HG03280 (cell line): ENCODE data around the gene MBD3.
A peak's percentile ranks its signal among the peaks of the same experiment; 100 is the strongest.
"Not testable (repeated sequence)": the region's sequence is repeated elsewhere in the genome, so short reads cannot be mapped to it uniquely, and the experiment has no call there.

Experiments
- ATAC-seq: cut with Tn5 transposase; IDR thresholded peaks from one replicate; pipeline ENCODE4 v1.9.1; 2021; ENCODE audit warnings: mild to moderate bottlenecking, moderate library complexity; ENCODE audit not compliant: unreplicated experiment

MBD3 gene, protein sequence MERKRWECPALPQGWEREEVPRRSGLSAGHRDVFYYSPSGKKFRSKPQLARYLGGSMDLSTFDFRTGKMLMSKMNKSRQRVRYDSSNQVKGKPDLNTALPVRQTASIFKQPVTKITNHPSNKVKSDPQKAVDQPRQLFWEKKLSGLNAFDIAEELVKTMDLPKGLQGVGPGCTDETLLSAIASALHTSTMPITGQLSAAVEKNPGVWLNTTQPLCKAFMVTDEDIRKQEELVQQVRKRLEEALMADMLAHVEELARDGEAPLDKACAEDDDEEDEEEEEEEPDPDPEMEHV

DNA sequence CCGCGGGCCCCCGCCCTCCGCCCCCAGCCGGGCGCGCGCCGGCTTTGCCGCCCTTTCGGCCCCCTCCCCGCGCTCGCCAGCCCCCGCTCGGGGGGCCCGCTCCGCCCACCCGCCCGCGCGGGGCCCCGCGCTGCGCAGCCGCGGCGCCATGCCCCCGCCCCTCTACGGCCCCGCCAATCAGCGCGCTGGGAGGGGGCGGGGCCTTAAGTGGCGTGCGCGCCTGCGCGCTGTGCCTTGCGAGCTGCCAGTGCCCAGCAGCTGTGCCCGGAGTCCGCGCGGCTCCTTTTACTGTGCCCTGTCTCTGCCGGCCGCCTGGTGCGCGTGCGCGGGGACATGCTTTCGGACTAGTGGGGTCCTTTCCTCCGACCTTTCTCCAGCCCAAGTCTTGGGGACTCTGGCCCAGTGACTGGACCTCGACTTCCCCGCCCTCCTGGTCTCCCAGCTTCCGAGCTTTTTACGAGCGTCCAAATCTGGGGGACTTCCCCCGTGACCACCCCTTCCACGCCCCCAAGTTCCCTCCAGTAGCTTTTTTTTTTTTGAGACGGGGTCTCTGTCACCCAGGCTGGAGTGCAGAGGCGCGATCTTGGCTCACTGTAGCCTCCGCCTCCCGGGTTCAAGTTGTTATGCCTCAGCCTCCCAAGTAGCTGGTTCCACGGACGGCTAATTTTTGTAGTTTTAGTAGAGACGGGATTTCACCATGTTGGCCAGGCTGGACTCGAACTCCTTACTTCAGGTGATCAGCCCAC lies at the start of gene MBD3:
MBD3 (minus strand) TSS at position 111 of the 746 bp plus-strand sequence. CDS start 234 bp downstream, outside the sequence.
- ATAC-seq = peak; percentile 73

DNA sequence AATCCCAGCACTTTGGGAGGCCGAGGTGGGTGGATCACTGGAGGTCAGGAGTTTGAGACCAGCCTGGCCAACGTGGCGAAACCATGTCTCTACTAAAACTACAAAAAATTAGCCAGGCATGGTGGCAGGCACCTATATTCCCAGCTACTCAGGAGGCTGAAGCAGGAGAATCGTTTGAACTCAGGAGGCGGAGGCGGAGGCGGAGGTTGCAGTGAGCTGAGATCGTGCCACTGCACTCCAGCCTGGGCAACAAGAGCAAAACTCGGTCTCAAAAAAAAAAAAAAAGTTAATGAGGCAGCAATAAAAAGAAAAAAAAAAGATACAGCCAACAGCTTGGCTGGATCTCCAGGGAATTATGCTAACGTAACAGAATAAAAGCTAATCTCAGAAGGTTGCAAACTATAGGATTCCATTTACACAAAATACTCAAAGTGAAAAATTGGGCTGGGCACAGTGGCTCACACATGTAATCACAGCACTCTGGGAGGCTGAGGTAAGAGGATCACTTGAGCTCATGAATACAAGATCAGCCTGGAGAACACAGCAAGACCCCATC lies 48.3 kb upstream of the MBD3 start:
- ATAC-seq = not testable (repeated sequence)

DNA sequence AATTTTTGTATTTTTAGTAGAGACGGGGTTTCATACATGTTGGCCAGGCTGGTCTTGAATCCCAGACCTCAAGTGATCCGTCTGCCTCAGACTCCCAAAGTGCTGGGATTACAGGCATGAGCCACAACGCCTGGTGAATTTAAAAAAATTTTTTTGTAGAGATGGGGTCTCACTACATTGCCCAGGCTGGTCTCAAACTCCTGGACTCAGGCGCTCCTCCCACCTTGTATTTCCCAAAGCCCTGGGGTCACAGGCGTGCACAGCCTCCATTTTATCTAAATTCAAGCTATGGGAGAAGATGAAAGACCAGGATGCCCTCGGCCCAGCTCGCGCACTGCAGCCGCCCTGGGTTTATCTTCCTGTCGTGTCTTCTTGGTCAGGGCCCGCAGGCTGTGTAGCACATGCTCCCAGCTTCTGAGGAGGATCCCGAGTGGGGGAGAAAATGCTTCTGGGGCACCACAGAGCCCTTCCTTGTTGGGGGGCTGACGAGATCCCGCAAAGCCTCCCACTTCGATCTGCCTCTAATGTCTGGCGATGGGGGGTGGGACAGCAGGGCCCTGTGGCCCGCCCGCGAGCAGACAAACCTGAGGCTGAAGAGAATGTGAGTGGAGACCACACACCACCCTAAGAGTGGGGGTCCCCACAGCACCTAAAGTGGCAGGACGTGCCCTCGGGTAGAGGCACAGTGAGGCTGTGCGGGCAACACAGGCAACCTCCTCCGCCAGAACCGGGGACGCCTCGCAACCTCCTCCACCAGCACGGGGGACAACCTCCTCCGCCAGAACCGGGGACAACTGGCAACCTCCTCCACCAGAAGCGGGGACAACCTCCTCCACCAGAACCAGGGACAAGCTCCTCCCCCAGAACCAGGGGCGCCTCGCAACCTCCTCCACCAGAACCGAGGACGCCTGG lies 43.9 kb upstream of the MBD3 start:
- no peak for ATAC-seq

DNA sequence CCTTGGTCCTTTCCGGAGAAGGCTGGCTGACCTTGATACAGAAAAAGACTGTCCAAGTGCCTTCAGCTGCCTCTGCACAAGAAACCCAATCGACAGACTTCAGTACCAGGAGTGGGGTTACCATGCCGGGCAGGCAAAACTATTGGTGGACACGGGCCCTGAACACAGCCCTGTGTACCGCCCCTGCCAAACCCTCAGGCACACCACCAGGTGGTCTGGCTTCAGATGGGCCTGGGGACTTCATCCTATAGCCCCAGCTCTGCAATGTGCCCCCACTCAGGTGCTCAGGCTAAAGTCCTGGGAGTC lies 42.2 kb upstream of the MBD3 start:
- no peak for ATAC-seq

DNA sequence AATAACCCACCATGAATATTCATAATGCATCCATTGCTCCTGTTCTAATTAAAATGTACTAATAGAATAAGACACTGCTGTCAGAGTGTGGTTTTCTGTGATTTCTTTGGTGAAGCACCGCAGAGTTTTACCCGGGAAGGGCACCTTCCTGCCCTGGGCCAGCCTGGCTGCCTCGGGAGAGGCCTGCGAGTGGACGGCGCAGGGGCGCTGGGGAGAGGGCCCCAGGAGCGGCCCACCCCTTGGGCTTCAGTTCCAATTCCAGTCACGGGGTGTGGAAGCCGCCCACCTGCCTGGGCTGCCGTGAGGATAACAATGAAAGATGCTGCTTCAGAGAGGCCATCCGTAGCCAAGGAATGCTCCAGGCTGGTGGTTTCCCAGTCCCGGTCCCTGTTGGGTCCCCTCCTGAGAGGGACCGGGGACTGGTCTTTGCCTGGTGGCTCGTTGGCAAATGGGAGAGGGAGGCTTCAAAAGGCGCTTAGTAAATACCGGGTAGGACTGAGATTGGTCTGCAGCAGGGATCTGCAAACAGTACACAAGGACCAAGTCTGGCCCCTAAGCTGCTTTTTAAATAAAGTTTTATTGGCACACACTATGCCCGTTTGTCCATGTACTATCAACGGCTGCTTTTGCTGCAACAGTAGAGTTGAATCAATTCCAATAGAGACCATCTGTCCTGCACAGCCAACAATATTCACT lies 41.7 kb upstream of the MBD3 start:
- no peak for ATAC-seq

DNA sequence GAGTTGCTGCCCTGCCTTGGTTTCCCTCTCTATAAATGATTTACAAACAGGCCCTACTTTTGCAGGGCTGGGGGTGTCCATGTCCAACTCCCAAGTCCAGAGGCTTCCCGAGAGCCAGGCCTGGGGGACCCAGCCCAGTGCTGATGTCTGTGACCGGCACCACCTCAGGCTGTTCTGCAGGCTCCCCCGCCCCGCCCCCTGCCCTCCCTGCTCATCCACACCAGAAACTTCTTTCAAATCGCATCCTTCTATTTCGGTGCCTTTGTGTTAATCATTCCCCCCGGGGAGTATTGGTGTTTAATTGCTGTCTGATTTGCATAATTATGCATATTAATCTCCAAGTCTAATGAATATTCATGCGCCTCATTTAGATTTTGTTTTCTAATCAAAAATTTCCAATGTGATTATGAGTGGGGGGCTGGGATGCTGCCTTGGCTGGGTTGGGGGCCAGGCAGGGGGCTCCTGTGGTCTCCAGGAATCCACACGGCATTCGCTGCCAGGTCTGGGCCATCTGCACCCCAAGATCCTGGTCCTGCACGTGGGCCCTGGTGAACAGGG lies 40.7 kb upstream of the MBD3 start:
- ATAC-seq = no peak

DNA sequence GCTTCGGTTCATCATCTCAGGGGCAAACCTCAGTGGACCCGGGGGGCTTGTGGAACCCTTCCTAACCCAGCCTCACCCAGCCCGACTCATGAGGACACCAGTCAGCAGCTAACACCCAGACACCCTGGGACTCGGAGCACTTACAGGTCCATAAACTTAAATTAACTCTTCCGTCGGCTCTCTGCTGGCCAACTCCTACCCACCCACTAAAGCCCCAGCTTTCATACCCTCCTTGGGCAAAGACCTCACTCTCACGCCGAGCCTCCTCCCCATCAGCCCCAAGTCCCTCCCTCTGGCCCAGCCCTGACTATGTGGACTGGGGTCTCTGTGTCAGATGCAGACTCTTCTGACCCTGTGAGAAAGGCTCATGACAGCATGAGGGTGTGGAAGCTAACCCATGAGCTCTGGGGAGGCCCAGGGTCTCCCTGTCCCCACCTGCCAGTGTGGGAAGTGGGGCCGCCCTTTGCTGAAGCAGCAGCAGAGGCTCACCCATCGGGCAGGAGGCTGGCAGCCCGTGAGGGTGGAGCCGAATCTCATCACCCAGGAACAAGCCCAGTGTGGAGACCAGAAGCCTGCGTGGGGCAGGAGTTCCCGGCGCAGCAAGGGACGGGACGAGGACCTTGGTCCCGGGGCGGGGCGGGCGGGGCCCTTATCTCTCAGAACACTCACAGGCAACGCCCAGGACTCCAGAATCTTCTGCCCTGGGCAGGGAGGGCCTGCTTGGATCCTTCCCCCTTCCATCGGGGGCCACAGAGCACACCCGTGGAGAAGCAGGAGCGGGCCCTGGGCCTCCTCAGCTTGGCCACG lies 40.0 kb upstream of the MBD3 start:
- ATAC-seq = no peak

DNA sequence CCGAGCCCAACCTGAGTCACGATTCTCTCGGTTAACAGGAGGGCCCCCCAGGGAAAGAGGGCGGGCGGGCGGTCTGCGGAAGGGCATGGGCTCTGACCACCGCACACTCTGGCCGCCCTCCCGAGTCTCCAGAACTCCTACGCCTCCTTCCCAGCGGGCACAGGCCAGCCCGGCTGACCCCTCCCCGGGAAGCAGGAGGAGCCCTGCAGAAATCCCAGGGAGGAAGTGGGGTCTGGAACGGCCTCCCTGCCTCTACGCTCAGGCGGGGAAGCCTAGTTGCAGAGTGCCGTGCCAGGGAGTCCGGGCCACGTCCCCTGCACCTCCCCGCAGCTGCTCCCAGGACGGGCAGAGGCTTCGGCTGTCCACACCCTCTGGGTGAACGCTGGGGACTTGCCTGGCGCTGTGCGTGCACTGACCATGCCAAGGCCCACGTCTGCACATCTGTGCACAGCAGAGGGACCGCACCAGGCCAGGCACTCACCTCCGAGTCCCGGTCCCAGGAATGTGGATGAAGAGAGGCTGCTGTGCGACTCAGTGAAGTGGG lies 39.0 kb upstream of the MBD3 start:
- no peak for ATAC-seq

DNA sequence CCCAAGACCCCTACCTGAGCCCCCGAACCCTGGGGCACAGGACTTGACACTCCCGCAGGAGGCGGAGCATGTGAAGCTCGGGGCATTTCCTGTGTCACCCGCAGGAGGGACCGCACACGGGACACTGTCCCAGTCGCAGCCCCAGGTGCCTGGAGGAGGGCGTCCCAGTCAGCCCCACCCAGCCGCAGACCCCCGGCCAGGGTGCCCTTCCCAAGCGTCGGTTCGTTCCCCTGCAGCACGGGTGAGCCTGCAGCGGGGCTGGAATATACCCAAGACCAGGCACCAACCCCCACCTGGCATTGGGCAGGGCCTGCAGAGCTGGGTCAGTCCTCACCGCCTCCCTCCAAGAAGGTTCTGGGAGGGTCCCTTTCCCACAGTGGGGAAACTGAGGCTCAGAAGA lies 38.1 kb upstream of the MBD3 start:
- no peak for ATAC-seq

DNA sequence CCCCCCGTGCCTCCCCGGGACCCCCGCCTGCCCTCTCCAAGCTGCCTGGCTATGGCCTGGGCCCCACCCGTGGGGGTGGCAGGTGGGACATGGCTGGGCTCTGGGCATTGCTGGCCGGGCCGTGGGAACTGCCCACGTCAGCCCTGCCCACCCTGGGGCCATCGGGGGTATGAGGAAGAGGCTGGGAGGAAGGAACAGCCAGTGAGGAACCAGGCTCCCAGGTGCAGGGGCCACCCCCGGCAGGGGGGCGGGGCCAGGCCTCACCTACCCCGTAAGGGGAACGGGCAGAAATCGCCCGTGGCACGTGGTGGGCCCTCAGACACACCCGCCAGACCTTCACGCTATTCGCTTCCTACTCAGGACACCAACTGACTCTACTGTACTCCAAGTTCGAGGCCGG lies 37.3 kb upstream of the MBD3 start:
- no peak for ATAC-seq

DNA sequence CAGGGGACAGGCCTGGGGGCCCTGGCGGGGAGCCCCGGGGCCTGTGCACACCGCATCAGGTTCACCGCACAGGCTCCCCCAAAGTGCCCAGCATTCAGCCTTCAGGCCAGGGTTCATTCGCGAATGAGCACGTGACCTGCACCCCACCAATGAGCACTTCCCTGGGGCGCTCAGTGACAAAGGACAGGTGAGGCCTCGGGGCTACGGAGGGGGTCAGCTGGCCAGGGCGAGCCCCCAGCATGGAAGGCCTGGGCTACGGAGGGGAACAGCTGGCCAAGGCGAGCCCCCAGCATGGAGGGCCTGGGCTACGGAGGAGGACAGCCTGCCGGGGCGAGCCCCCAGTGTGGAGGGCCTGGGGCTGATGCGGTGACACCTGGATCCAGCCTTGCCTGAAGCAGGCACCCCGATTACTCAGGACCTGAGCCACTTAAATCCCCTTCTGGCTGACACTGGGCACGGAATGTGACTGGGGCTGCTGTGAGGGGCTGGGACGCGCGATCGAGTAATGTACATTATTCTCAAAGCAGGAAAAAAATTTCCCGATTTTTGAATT lies 36.7 kb upstream of the MBD3 start:
- no peak for ATAC-seq

DNA sequence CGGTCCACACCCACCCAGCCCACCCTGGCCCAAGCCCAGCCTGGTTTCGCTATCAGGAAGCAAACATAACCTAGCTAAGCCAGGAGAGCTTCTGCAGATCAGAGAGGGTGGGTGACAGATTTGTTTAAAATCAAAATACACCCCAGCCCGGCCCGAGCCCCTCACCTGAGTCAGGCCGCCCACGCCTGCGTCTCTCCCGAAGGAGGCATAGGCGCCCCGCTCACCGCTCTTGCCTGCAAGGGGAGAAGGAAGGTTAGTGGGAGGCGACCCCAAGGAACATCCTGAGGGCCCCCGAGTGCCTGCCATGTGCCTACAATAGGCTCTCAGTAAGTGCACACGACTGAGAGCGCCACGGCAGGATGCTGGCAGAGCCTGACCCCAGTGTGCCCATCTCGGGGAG lies 34.5 kb upstream of the MBD3 start:
- no peak for ATAC-seq

DNA sequence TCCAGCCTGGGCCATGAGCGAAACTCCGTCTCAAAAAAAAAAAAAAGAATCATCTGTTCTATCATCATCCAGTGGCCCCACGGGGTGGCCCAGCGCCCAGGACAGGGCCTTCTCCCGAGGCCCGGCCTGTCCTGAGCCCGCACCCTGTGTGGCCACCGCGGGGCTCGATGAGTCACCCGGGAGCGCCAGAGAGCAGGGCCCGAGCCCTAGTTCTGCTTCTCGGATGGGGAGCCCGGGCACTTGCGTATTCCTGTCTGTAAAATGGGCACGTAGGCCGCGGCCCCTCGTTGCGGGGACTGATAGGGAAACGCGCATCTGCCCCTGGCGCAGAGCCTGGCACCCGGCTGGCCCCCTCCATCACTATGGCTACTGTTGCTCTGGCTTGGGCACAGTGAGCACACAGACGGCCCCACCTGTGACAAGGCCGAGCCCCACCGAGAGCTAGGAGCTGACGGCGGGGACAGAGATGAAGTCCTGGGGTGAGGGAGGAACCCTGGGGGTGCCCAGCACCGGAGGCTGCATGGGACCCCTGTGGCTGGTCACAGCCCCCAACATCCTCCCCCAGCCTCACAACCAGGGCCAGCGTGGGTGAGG lies 33.8 kb upstream of the MBD3 start:
- no peak for ATAC-seq

DNA sequence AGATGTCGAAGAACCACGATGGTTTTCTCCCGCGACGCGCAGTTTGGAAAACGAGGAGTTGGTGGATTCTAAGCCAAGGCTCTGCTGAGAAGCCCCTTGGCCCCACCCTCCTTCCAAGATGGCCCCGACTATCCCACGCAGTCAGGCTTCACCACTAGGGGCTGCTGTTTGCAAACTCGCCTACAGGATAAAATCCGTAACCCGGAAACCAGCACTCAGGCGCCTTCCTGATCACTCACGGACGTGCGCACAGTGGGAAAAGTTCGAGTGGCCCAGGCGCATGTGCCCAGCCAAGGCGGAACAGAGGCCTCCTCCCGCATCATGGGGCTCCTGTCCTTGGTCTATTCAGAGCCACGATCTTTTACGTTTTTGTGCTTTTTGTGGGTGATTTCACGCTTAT lies 31.8 kb upstream of the MBD3 start:
- ATAC-seq = no peak

DNA sequence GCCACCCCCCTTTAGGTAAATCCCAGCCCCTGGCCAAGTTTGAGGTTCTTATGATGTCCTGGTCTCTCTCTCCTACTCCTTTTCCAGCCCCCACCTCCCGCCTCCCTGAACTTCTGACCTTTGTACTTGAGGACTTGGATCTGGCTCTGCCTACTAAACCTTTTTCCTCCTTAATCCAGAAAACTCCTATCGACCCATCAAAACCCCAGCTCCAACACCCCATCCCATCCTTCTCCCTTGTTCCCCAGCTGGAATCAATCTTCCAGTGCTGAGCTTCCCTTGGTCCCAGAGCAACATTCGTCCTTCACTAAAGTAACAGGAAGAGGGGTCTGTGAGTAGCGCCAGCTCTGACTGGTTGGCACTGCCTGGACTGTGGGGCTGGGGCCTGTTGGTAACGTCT lies 29.9 kb upstream of the MBD3 start:
- ATAC-seq = no peak

DNA sequence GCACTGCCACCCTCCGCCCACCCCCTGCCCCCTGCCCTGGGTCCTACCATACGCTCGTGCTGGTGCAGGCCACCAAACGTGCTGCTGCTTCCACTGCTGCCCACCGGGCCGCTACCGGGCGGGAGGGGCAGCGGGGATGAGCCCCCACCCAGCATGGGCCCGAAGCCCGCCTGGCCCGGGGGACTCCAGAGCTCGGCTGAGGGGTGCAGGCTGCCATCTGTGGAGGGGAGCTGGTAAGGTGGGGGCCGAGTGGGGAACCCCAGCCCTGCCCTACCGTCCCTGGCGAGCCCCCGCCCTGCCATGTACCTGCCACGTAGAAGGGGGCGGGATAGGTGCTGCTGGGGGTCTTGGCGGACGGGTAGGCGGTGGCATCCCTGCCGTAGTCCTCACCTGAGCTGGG lies 29.3 kb upstream of the MBD3 start:
- no peak for ATAC-seq

DNA sequence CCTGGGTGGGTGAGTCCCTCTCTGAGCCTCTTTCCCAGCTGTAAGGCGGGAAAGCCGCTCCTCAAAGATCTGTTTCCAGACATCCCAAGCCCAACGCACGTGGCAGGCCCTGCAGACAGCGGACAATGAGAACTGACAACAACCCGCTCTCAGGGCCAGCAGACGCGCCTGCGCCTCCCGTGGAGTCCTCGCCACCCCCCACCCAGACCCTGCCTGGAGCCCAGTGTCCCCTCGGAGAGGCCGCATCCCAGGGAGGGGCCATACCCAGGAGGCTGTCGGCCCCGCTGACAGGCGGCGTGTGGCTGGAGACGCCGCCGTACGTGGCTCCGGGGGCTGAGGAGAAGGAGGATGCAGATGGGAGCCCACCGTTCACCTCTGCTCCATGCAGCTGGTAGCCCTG lies 28.9 kb upstream of the MBD3 start:
- no peak for ATAC-seq

DNA sequence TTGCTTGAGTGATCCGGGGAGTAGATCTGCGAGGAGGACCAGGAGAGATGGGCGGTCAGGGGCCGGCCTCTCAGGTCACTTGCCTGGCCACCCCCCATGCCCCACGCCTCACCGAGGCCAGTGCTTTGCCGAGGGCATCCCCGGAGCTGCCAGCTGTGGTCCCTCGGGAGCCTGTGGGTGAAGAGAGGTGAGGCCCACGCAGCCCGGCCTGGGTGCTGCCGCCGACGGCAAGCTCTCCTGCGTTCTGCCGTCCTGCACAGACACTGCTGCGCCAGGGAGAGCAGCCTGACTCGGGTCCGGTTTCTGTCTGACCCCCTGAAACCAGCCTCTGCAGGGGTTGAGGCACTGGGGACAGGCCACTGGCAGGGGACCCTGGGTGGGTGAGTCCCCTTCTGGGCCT lies 28.4 kb upstream of the MBD3 start:
- ATAC-seq = no peak

DNA sequence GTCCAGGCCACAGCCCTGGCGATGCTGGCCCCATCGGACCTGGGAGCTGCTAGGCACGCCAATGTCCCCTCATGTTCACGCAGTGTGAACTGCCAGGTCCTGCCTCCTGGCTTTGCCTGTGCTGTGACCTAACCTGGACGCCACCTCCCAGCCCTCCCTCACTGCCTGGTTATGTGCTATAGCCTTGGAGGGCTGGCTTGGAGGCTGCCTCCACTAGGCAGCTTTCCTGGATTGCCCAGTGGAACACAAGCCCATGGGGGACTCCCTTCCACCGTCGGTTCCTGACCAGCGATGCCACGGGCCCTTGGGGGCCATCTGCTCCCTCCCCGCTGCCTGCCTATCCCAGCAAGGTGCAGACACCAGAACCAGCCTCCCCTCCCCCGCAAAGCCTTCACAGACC lies 27.8 kb upstream of the MBD3 start:
- ATAC-seq = no peak
